Stimulated activated CD4-positive, alpha-beta T cell treated with anti-CD3 and anti-CD28 coated beads, Interleukin-12 subunit alpha, Interleukin-12 subunit beta, amount 100 ng/mL, for 48 hours (primary cell): ENCODE measurements around the gene DOCK8.

ENCODE experiments used
- DNase-seq, 3 donors: peaks; one replicate each; pipeline ENCODE4 v3.0.0-alpha.2; 2020; ENCODE audit warnings: low read depth in 2 of 3, low spot score in 1 of 3

Gene DOCK8

DNA sequence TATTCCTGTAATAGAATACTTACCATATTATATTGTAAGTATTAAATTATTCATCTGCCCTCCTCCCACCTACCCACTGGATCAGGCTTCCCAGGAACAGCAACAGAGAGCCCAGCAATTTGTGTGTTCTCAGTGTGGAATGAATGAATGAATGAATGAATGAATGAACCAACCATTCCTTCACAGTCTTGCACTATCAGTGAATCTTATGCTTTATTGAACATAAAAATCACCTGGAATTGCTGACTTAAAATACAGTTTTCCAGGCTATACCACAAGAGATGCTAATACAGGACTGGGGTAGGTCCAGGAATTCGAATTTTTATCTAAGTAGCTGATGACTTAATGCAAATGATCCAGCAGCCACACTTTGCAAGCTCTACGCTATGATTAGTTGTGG, 51.6 kb downstream of the DOCK8 start:
- DNase-seq = no peak

GRCh38 chr9:268616-269015, 54.0 kb downstream of the DOCK8 start:
- no peak for DNase-seq

GRCh38 chr9:269081-269711, 54.5 kb downstream of the DOCK8 start:
- no peak for DNase-seq

- DNase-seq = no peak
Measured at GRCh38 chr9:270657-271237, 56.1 kb downstream of the DOCK8 start.

DNA sequence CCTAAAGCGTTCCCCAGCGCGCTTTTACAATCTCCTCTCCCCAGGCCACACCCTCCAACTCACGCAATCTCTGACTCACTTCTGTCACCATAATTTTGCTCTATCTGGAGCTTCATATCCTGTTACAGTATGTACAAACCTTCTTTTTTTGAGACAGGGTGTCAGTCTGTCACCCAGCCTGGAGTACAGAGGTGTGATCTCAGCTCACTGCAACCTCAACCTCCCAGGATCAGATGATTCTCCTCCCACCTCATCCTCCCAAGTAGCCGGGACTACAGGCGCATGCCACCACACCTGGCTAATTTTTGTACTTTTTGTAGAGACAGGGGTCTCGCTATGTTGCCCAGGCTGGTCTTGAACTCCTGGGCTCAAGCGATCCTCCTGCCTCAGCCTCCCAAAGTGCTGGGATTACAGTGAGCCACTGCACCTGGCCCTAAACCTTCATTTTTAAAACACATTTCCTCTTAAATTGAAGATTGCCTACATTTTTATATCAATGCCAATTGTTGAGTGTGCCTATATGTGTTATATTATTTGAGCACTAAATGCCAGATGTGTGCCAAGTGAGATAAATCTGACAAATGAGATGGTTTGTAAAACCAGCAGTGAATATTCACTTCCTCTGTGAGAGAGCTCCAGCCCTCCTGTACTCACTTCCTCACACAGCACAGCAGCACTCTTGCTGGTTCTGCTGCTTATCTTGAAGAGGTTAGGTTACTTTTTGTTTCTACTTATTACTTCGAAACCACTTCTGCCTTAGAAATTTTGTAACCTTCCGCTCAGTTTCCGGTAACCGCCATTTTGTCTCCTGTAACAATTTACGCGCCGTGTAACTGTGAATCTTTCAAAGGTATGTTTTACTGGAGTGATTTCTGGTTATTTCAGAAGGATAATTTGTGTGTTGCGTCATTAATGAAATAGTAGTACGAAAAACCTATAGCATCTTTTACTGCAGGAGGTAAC, 57.9 kb downstream of the DOCK8 start:
- DNase-seq = peak; percentile 53 to 63 (median 59)

DNA sequence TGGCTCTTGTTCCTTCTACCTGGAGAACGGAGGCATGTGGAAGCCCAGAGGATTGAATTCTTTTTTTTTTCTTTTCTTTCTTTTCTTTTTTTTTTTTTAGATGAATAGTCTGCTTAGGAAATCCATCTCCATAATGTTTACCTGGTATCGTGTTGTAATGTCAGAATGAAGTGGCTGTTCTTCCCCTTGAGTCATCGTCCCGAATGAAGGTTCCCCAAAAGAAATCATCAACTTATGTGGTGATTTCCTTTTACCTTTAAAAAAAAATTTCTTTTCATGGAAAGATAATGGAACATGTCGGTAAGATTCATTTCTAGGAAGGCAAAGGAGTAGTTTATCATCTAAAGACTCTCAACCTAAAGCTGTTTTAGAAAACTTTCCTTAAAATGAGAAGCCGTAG, 59.7 kb downstream of the DOCK8 start:
- DNase-seq = no peak

DNA sequence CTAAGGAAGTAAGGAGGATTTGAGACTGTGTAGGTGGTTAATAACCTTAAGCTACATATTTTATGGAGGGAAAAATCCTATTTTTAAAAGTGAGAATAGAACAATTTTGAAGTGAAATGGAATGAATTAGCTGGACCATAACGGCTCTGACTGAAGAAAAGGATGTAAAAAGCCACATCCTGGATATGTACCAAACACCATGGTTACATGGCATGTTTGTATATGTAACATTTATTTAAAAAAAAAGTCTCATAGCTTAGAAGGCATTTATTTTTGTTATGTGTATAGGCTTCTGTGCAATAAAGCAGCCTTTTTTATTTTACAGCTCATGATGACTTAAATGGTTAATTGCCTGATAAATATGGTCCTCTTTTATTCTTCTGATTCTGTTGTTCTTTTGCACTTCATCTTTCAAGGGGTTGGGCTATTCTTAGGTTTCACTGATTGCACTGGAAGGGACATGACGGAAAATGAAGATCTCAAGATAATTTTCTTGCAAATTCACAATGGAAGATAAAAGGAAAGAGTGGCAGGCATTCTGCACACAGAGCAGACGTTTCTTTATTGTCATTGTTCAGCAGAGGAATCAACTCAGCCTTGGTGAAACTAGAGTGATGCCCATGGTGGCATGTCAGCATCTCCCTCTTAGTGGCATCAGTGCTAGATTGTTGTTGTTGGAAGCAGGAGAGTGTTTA, 63.1 kb downstream of the DOCK8 start:
- DNase-seq = no peak

DNA sequence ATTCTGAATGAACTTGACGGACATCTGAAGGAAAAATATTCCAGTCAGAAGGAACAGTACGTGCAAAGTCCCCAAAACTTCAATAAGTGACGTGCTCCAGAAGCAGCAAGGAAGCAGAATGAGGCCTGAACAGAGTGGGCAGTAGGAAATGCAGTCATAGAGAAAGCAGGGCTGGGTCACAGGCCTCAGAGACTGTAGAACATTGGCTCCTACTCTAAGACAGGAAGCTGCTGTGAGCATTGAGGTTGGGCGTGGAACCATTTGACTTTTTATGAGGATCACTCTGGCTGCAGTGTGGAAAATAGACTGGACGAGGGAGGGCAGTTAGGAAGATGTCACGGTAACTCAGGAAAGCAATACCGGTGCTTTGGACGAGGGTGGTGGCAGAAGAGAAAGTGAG, 64.0 kb downstream of the DOCK8 start:
- peak in 2 of 3 donors; percentile 41 to 50 for DNase-seq

DNA sequence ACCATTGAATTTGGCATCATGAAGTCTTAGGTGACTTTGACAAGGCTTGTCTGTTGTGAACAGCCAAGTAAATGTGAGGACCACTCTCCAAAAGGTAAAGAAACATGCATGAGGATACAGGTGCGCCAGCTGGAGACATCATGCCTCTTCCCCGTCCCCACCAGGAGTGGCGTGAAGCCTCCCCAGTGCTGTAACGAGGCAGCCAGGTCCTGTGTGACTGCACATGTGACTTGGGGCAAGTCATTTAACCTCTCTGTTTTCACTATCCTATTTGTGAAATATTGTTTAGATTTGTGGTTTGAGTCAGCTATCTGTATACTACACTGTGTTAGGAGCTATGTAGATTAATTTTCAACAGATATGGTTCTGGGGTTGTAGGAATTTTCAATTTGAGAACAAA, 65.0 kb downstream of the DOCK8 start:
- no peak for DNase-seq

GRCh38 chr9:281741-282645, 67.3 kb downstream of the DOCK8 start:
- no peak for DNase-seq

GRCh38 chr9:286071-286740, 71.5 kb downstream of the DOCK8 start:
- no peak for DNase-seq

DNA sequence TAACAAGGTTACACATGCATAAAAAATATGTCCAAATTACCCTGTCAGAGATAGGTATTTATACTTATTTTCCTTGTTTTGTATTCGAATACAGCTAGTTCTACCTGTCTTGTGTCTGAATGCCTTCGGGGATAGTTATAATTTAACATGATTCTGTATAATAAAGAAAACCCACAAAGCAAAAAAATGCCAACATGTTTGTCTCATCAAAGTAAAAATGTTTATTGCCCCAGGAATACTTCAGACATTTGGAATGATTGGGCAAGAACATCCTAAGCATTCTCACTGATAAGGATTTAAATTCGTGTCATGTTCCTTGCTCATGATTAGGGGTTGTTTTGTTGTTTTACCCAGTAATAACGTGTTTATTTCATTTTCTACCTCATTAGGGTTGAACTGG, 74.5 kb downstream of the DOCK8 start:
- no peak for DNase-seq

- DNase-seq = no peak
Measured at GRCh38 chr9:292915-293314, 78.2 kb downstream of the DOCK8 start.

GRCh38 chr9:295576-295975, 80.9 kb downstream of the DOCK8 start:
- DNase-seq = no peak

DNA sequence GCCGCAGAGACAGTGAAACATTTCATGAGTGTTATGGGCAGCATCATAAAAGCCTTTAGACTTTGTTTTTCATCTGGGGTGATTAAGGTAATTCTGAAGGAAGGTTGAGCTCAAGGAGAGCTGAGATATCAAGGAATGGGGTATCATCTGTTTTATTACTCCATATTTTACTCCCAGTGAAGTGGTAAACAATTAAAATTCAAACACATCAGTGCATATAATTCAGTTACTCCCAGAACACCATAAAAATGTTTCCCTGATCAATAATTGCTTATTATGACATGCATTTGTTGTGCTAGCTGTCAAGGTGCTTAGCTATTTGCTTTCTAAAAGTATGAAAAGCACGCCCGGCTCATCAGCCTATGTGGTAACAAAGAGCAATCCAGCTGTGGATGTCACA, 81.7 kb downstream of the DOCK8 start:
- DNase-seq = no peak

GRCh38 chr9:297104-297972, 82.7 kb downstream of the DOCK8 start:
- no peak for DNase-seq

GRCh38 chr9:303502-303901, 88.8 kb downstream of the DOCK8 start:
- no peak for DNase-seq

- DNase-seq = no peak
Measured at GRCh38 chr9:304106-304505, 89.4 kb downstream of the DOCK8 start.
